ENCODE results near the gene PHOX2A. TPM values are rescaled to one million over a fixed set of nuclear protein-coding genes. Genes with fewer than 3 reads are reported as not detected.

The PHOX2A gene
- total and polyA plus RNA-seq, 2 of the 13 experiments (the other 11 are each of a cell fraction or from before 2014, with no cell fraction given): not detected

- CTCF ChIA-PET (ENCODE audit: low intra/inter-chr PET ratio, low total read pairs): no interaction called here
- H3K27me3 ChIP-seq (ENCODE audit: control insufficient read depth in 1 of 2, insufficient read depth in 2 of 2, low read length in 2 of 2): 0 out of 5 replicates have a peak, but pooled peaks cover 0 to 6% of the 10 kb centered on the region in 2 experiments
- no peaks in the 10 kb centered on the region for H3K9me3 ChIP-seq (ENCODE audit: low read length)
- H3K4me1 ChIP-seq (ENCODE audit: insufficient read depth, low read length): 0 out of 2 replicates have a peak, but pooled peaks cover 7% of the 10 kb centered on the region
- DNase-seq (ENCODE audit: low spot score): no peak
- ATAC-seq: peak; percentile 56
- H3K4me3 ChIP-seq (replicated peaks in 1 of 3; ENCODE audit: insufficient read depth in 1 of 3, low read depth in 2 of 3, low read length in 3 of 3): no peak overlapping the region
- H3K79me2 ChIP-seq (ENCODE audit: insufficient read depth, low read length): no peaks in the 10 kb centered on the region
- no peak overlapping the region for H3K27ac ChIP-seq (ENCODE audit: extremely low read length, insufficient read depth, low read length)
- intact Hi-C loops (cut with micrococcal nuclease; ENCODE audit: unreplicated experiment): no loop called here
- in situ Hi-C loops (cut with HindIII; ENCODE audit: extremely low pct_ligation_motif_present, low pct_unique_long_range_greater_than_20kb): no loop called here
- H2AFZ ChIP-seq (ENCODE audit: low read length): no peak overlapping the region
- FAIRE-seq: no peak
- no TSS peak for BruUV-seq (replicated peaks)
- H3K4me2 ChIP-seq (ENCODE audit: low read depth, low read length): no peak overlapping the region
- no peak overlapping the region for H3K9ac ChIP-seq (ENCODE audit: insufficient read depth, low read depth, low read length)
- no peaks in the 10 kb centered on the region for H4K20me1 ChIP-seq (ENCODE audit: insufficient read depth, low read length)
- 10% methylated on average over 3 of the region's 3 CpGs for WGBS (ENCODE audit: low lambda C conversion rate)
- POLR2A ChIA-PET: no interaction called here
- TF ChIP-seq, protein P1, sequence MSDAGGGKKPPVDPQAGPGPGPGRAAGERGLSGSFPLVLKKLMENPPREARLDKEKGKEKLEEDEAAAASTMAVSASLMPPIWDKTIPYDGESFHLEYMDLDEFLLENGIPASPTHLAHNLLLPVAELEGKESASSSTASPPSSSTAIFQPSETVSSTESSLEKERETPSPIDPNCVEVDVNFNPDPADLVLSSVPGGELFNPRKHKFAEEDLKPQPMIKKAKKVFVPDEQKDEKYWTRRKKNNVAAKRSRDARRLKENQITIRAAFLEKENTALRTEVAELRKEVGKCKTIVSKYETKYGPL (CRISPR knock-in tag; IDR thresholded peaks at IDR 0.05): no peak
- no peak for TF ChIP-seq ZNF746 (CRISPR knock-in tag; IDR thresholded peaks at IDR 0.05)
- TF ChIP-seq ZNF558 (CRISPR knock-in tag; IDR thresholded peaks at IDR 0.05; ENCODE audit: borderline replicate concordance): no peak
- TF ChIP-seq, protein P2, sequence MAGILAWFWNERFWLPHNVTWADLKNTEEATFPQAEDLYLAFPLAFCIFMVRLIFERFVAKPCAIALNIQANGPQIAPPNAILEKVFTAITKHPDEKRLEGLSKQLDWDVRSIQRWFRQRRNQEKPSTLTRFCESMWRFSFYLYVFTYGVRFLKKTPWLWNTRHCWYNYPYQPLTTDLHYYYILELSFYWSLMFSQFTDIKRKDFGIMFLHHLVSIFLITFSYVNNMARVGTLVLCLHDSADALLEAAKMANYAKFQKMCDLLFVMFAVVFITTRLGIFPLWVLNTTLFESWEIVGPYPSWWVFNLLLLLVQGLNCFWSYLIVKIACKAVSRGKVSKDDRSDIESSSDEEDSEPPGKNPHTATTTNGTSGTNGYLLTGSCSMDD (CRISPR knock-in tag; IDR thresholded peaks at IDR 0.05): no peak
- no peak for TF ChIP-seq ZNF589 (CRISPR knock-in tag; conservative IDR thresholded peaks at IDR 0.05)
- TF ChIP-seq, protein P3, sequence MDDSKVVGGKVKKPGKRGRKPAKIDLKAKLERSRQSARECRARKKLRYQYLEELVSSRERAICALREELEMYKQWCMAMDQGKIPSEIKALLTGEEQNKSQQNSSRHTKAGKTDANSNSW (CRISPR knock-in tag; IDR thresholded peaks at IDR 0.05; ENCODE audit: borderline replicate concordance): no peak
- no peak for TF ChIP-seq ZBTB38 (CRISPR knock-in tag; IDR thresholded peaks at IDR 0.05)
- TF ChIP-seq, protein P4, sequence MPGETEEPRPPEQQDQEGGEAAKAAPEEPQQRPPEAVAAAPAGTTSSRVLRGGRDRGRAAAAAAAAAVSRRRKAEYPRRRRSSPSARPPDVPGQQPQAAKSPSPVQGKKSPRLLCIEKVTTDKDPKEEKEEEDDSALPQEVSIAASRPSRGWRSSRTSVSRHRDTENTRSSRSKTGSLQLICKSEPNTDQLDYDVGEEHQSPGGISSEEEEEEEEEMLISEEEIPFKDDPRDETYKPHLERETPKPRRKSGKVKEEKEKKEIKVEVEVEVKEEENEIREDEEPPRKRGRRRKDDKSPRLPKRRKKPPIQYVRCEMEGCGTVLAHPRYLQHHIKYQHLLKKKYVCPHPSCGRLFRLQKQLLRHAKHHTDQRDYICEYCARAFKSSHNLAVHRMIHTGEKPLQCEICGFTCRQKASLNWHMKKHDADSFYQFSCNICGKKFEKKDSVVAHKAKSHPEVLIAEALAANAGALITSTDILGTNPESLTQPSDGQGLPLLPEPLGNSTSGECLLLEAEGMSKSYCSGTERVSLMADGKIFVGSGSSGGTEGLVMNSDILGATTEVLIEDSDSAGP (CRISPR knock-in tag; IDR thresholded peaks at IDR 0.05; ENCODE audit: borderline replicate concordance): no peak
- no peak for TF ChIP-seq YEATS2 (CRISPR knock-in tag; IDR thresholded peaks at IDR 0.05; ENCODE audit: borderline replicate concordance)
- no peak for TF ChIP-seq HNF1A (IDR thresholded peaks at IDR 0.05; ENCODE audit: low read depth)
- no peak for TF ChIP-seq HNF1A (CRISPR knock-in tag; IDR thresholded peaks at IDR 0.05; ENCODE audit: borderline replicate concordance)
- H3K36me3 ChIP-seq (replicated peaks in 1 of 2; ENCODE audit: control insufficient read depth in 1 of 2, insufficient read depth in 2 of 2, low read length in 2 of 2): no peaks in the 10 kb centered on the region
These were observed 54.3 kb downstream of the PHOX2A start for GRCh38 chr11:72189455-72190250.
